GM19324 (cell line): ENCODE measurements around the gene ARL3.
A peak's percentile ranks its signal among the peaks of the same experiment; 100 is the strongest.
"Not testable (repeated sequence)": the region's sequence is repeated elsewhere in the genome, so short reads cannot be mapped to it uniquely, and the experiment has no call there.

Source experiments
- ATAC-seq: cut with Tn5 transposase; IDR thresholded peaks from one replicate; pipeline ENCODE4 v1.9.1; 2021; ENCODE audit warnings: mild to moderate bottlenecking, moderate library complexity; ENCODE audit not compliant: unreplicated experiment, low FRiP score

ARL3 gene

DNA sequence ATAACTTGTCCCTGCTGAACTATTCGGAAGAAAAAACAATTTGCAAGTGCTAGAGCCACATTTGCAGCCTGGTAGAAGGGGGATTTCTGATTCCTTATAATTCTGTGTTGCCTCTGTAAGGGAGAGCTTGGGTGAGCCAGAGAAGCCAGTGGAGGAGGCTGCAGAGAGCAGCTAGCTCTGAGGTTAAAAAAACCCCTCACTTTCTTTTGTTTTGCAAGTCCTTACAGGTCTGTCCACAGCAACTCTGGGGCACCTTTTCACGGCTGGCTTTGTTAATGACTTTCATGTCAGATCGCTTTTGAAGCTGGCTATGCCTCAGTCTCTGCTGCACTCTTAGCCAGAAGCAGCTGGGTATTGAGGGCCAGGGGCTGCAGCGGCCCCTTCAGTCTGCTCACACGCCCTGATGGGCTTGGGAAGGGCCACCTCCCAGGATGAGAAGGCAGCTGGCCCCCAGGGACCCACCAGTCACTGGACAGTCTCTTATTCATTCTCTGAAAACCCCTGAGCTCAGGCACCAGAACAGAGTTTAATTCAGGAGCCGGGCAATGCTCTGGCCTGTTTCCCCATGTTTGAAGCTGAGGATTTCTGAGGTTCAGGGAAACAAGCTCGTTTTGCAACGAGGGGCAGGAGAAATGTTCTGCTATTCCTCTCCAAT lies 39.1 kb downstream of the ARL3 start:
- ATAC-seq, result no peak

DNA sequence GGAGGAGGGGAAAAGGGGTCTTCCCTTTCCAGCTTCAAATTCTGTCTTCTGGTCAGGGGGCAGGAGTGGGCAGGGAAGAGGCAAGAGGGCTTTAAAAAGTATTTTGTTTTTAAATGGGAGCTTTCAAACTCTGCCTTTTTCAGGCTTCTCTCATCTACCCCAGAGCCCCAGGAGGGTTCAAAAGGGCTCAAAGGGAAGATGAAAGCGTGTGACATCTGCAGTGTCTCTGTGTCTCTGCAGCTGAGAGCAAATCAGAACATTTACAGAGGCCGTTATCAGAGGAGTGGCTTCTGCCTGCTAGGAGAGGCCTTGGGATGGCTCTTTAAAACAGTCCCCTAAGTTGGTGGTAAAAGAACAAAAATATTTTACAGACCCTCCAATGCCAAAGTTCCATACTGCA lies 39.6 kb downstream of the ARL3 start:
- no peak for ATAC-seq

DNA sequence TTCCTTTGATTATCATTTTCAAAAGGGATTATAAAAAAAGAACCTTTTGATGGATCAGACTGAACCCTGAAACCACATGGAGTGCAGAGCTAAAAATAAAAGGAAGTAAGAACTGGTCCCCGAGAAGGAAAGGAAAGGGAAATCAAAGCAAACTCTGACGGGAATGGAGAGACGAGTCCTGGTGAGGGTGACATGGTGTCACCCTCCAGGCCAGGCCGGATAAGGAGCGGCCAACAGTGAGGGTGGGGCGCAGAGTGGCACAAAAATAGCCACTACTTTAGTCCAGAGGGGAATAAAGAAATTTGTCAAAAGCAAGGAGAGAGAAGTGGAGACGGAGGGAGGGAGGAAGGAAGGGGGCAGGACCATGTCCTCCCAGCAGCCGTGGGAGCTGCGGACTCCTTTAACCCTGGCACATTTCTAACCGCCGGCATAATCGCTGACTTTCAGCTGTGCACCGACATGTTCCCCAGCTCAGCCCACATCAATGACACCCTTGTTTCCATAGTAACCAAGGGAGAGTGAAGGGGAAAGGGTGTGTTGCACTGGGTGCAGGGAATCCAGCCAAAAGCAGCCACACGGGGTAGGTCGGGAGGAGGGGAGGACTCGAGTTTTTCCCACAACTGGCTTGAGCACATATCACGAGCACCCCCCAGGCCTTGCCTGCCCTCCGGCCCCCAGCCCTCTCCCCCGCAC lies 40.2 kb downstream of the ARL3 start:
- no peak for ATAC-seq

DNA sequence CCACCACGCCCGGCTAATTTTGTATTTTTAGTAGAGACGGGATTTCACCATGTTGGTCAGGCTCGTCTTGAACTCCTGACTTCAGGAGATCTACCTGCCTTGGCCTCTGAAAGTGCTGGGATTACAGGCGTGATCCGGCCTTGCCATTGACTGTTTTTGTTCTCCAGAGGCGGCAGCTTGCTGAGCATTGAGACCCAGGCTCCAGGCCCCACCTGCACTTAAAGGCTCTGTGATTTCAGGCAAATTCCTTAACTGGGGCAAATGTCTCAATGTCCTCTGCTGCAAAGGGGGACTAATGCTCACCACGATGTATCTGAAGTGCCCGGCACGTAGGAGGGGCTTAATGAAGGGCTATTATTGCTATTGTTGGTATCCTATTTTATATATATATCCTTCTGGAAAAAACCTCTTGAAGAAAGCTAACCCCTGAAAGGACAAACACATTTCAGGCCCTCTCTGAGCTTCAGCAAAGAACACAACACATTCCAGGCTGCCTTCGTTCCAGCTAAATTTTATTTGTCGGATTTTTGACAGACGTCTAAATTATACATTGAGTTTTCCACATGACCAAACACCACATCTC lies 40.9 kb downstream of the ARL3 start:
- ATAC-seq, result no peak

DNA sequence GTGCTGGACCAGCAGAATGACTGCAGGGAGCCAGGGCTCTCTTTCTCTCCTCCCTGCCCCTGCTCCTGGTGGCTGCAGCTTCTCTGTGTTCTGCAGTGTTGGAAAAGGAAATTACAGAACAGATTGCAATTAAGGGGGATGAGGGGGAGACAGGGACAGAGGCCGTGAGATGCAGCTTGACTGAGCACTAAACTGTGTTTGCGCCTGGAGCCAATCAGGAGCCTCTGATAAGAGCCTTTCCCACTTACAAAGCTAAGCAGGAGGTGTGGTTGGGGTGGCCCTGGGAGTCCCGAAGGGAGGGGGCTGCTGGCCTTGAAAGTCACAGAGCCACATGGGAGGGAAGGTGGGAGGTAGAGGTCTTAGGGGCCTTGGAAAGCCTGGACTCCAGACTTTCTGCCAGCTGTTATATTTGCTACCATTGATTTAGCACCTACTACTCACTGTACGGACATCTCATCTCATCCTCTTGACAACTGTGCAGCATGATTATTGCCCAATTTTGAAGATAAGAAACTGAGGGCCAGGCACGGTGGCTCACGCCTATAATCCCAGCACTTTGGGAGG lies 43.2 kb downstream of the ARL3 start:
- ATAC-seq, result no peak

DNA sequence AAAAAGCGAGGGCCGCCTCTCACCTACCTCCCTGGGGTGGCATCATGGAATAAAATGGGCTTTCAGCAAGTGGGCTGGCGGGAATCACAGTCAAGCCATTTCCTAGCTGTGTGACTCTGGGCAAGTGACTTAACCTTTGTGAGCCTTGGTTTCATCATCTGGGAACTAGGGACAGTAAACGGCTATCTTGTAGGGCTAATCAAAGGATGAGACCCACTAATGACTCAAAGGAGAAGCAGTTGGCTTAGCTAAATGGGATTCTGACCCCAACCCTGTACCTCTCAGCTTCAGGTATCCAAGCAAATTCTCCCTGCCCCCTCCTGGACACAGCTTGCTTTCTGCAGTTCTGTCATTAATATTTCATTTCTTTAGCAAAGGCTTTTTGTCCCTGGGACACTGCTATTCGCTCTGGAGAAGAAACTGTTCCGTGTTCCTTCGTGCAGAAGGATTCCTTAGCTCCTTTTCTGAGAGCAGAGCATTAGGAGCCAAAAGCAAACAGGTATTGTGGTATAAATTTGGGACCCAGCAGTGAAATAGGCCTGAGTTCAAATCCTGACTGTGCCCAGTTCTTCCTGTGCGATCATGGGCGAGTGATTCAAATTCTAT lies 44.0 kb downstream of the ARL3 start:
- no peak for ATAC-seq

DNA sequence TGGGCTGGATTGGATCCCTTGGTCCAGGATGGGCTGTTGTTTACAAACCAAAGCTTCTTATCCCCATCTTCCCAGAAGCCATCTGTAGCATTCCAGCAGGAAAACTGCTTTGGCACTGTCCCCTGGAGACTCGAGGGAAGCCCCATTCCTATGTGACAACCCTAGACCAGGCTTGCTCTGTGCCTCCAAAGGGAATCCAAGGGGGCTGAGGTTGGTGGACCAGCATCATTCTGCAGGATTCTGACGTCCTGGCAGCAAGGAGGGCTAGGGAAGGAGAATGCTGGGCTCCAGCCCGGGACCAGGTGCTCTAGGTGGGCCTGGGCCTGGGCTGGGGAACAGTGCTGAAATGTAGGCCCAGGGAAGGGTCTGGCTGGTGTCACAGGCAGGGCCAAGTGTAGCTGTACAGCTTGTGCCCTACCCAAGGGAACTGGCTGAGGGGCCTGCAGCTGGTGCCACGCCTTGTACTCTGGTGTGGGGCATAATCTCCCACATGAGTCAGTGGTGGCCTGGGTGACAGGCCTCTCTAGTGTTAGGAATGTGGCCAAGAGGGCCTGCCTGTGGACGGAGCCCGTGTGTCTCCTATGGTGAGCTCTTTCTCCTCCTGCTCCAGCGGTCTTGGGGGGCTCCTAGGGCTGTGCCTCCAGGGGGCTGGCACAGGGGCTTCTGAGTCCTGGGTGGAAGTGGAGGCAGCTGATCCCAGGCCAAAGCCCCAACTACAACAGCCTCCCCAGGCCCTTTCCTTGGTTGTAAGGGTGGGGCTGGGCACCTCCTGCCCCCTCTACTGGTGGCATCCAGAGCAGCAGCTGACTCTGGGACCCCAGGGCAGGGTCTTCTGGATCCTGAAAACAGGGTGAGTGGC lies 44.8 kb downstream of the ARL3 start:
- no peak for ATAC-seq

DNA sequence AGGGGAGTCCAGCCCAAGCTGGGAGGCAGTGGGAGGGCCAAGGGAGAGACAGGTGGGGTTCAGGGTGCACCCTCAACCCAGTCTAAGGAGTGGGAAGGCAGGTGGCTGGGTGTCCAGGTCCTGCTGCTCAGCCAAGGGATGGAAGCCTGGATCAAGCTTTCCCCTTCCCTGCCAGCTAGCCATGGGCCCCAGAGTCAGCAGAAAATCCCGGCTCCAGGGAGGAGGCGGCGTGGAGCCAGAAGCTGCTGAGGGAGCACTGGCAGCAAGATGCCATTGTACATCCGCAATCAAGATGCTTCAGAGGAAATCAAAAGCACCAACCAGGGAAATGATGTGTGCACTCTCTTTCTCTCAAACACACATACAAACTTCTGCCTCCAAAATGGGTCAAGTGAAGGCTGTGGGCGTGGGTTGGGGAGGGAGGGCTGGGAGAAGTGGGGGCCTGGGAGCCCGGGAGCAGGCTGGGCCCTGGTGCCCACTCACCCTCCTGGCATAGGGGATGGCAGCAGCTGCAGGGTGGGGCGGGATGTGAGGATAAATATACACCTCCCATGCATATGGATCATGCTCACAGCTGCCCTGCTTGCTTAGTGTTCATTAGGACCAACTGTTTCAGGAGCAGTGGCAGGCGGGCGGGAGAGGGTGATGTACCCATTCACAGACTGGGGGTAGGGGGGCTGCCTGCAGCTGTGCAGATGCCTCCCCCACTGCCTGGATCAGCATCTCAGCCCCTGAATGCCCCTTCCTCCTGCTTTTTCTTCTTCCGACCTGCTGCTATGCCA lies 45.7 kb downstream of the ARL3 start:
- ATAC-seq, result no peak

DNA sequence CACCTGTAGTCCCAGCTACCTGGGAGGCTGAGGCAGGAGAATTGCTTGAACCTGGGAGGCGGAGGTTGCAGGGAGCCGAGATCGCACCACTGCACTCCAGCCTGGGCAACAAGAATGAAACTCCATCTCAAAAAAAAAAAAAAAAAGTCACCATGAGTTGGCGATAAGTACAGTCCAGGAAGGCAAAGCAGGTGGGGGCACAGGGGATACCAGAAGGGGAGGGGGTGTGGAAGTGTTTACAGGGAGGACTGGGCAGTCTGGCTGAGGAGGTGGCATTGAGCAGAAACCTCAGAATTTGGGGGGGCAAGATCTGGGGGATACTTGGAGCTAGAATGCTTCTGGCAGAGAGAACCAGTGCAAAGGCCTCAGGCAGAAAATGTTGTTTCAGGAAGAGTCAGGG lies 46.8 kb downstream of the ARL3 start:
- ATAC-seq, result not testable (repeated sequence)

DNA sequence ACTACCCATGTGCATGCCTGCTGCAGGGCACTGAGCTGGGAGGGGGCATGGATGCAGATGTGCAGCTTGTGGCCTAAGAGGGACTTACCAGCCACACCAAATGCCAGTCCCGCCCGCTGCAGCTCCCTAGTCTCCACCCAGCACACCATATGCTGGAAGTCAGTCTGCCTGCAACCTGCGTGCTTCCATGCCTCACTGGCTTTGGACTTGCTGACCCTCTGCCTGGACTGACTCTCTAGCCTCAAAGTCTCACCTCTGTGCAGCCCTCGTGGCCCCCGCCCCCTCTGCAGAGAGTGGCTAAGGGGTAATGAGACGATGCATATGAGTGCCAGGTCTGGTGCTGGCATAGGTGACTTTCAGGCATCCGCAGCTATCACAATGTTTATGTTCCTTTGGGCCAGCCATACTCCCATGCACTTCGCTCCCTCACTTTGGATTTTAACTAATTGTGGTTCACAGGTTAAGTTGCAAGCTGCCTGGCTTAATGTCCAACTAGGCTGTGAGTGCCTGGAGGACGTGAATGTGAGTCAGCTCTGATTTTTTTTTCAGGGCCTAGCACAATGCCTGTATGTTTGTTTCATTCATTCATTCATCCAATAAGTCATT lies 48.2 kb downstream of the ARL3 start:
- ATAC-seq, result no peak

DNA sequence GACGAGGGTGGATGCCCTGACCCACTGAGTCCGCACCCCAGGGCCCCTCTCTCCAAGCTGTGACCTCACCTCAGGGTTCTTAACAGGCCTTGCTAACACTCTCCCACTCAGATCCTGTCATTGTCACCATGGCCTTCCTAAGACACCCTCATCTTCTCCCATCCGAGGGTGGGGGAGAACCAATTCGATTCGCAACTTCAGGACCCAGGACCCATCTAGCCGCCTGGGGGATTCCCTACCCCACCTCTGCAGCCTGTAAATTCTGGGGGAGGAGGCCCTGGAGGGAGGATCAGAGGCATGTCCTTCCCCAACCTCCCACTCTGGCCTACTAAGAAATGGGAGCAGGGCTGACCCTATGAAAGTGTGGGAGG lies 52.6 kb downstream of the ARL3 start:
- ATAC-seq, result no peak

DNA sequence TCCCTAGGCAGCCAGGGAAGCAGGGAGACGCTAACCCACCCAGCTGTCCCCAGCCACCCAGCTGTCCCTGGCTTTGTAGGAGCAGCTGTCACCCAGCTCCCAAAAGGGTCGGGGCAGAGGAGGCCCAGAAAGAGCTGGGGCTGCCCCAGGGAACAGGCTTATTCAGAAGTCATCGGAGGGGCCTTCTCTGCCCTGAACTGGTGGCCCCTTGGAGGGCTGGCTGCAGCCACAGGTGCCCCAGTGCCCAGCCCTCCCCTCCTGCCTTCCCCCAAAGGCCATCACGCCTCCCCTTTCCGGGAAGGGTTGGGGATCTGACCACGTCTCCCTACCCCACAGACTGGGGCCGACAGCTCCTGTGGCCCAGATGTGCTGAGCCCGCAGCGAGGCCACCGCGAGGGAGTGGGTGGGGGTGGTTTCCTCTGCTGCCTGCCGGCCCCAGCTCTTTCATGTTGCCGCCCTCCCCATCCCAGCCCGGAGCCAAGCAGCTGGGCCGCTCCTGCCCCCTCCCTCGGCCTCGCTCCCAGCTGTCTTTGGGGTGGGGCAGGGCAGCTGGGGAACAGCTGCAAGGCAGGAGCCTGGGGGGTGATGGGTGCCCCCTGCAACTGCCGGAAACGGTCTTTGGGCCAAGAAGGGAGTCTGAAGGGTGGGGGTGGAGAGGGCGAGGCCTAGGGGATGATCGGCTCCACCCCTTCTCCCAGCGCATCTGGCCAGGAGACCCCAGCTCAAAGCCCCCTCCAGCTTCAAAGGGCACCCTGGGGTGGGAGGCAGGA lies 53.1 kb downstream of the ARL3 start:
- ATAC-seq, result peak; percentile 60

DNA sequence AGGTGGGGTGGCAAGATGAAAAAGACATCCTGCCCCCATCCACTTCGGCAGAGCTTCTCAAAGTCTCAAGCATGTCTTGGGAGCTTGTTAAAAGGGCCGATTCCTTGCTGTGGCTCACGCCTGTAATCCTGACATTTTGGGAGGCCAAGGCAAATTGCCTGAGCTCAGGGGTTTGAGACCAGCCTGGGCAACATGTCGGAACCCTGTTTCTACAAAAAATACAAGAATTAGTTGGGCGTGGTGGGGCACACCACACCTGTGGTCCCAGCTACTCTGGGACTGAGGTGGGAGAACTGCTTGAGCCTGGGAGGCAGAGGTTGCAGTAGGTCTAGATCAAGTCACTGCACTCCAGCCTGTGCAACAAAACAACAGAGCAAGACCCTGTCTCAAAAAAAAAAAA lies 55.4 kb downstream of the ARL3 start:
- no peak for ATAC-seq

DNA sequence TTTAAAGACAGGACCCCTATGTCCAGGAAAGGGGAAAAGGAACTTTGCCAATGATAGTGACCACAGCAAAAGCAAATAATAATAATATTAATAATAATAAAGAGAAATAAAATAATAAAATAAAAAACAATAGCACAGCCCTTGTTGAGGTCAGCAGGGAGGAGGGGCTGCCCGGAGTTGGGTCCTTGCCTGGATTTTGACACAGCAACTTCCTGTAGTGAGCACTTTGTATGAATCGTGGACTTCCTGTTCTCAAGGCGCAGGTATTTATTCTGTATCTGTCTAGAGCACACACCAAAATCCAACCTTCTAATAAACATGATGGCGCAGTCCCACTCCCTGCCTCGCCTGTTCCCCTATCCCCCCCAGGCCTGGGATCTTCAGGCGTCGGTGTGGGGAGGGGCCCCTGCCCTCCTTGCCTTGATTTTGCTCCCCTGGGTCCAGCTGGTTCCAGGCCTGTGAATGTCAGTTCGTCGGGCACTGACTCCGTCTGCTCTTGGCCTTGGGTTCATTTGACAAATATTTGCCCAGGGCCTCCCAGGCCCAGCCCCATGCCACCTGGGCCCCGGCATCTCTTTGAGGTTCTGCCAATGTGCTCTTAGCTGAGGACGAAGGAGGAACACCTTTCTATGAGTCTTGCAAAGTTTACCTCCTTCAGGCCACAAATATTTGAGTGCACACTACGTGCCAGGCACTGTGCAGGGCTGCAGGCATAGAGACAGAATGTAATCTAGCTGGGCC lies 56.0 kb downstream of the ARL3 start:
- ATAC-seq, result no peak

DNA sequence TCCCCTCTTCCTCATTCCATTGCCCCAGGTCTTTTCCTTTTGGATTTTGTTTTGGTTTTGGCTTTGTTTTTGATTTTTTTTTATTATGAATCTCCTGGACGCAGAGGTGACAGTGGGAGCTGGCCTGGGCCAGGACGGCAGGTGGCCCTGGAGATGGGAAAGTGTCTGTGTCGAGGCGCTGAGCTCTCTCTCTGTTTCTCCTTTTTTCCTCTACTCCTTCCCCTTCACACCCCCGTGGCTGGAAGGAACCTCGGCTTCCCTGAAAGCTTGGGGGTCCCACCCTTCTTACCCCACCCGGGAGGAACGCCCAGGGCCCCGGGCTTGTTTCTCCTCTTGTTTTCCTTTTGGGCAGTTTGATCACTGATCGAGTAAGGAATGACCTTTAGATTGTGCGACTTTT lies 56.7 kb downstream of the ARL3 start:
- ATAC-seq, result no peak

DNA sequence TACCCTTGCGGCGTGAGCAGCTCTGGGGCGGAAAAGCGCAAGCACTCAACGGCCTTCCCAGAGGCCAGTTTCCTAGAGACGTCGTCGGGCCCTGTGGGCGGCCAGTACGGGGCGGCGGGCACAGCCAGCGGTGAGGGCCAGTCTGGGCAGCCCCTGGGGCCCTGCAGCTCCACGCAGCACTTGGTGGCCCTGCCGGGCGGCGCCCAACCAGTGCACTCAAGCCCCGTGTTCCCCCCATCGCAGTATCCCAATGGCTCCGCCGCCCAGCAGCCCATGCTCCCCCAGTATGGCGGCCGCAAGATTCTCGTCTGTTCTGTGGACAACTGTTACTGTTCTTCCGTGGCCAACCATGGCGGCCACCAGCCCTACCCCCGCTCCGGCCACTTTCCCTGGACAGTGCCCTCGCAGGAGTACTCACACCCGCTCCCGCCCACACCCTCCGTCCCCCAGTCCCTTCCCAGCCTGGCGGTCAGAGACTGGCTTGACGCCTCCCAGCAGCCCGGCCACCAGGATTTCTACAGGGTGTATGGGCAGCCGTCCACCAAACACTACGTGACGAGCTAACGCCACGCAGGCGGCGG lies 57.3 kb downstream of the ARL3 start:
- no peak for ATAC-seq

DNA sequence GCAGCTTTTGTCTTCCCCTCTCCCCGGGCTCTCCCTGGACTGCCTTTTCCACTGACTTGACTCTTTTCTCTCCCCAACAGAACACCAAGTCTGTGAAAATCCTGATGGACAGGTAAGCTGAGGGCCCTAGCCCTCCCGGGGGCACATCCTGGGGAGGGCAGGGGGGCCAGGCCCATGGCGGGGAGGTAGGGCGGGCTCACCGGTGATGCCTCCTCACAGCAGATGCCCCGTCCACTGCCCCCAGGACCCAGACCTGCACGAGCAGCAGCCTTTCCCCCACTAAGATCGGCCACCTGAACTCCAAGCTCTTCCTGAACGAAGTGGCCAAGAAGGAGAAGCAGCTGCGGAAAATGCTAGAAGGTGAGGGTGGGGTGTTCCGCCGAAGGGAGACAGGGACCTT lies 58.2 kb downstream of the ARL3 start:
- no peak for ATAC-seq

DNA sequence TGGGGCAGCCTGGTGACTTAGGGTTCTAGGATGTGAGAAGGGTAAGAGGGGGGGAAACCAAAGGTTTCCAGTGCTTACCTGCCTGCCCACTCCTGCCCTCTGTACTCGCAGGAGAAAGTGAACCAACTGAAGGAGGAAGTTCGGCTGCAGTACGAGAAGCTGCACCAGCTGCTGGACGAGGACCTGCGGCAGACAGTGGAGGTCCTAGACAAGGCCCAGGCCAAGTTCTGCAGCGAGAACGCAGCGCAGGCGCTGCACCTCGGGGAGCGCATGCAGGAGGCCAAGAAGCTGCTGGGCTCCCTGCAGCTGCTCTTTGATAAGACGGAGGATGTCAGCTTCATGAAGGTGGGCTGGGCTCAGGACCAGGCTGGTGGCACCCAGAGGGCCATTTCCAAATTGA lies 59.2 kb downstream of the ARL3 start:
- no peak for ATAC-seq
